Measurements from ENCODE around the gene AAK1.

GRCh38 chr2:69583321-69583833, 60.2 kb downstream of the AAK1 start:
- no peak for TF ChIP-seq POLR2A (IDR thresholded peaks at IDR 0.05)
- no peak for TF ChIP-seq CTCF (IDR thresholded peaks at IDR 0.05)

Data from lower leg skin (tissue), 3 donors.